Gastroesophageal sphincter (tissue), 4 donors: ENCODE measurements around the gene ATP10A. TPM values are rescaled to one million over a fixed set of nuclear protein-coding genes. Genes with fewer than 3 reads are reported as not detected.

Experiments
- ATAC-seq: fragments of 150-250 bp; one replicate; pipeline ENCODE4 v1.9.1; 2016; ENCODE audit warnings: mild to moderate bottlenecking, moderate library complexity
- H3K27ac ChIP-seq, 4 donors: fragments of 200-600 bp; sonication (generic) in 3 of 4; 1 replicate in 3 of 4; 2 replicates in 1 of 4; pipeline ENCODE4 v1.5.1; 2016 to 2019
- H3K27me3 ChIP-seq: fragments of 200-600 bp; sonication (generic); one replicate; pipeline ENCODE4 v1.5.1; 2019
- H3K36me3 ChIP-seq, 2 donors: fragments of 200-600 bp; sonication (generic); one replicate each; pipeline ENCODE4 v1.5.1; 2019; ENCODE audit warnings: control low read depth in 1 of 2
- H3K4me1 ChIP-seq, 3 donors: fragments of 200-600 bp; sonication (generic); 1 replicate in 2 of 3; 2 replicates in 1 of 3; pipeline ENCODE4 v1.5.1; 2016 to 2019; ENCODE audit warnings: control low read depth in 2 of 3
- H3K4me3 ChIP-seq, 2 donors: fragments of 200-600 bp; sonication (generic); one replicate each; pipeline ENCODE4 v1.5.1; 2019; ENCODE audit warnings: mild to moderate bottlenecking in 1 of 2, moderate library complexity in 1 of 2
- H3K9me3 ChIP-seq, 3 donors: fragments of 200-600 bp; sonication (generic); one replicate each; pipeline ENCODE4 v1.5.1; 2017 to 2019; ENCODE audit warnings: control low read depth in 2 of 3
- EP300 ChIP-seq: sonication (generic); formaldehyde crosslinking; IDR thresholded peaks from one replicate; pipeline ENCODE4 v1.6.1; 2017; ENCODE audit warnings: antibody characterized with exemption, mild to moderate bottlenecking
- POLR2A ChIP-seq, 2 donors: fragments of 450-650 bp; IDR thresholded peaks; one replicate each; pipeline ENCODE4 v1.6.1; 2017; ENCODE audit warnings: antibody characterized with exemption in 2 of 2, mild to moderate bottlenecking in 2 of 2, moderate library complexity in 1 of 2
- POLR2AphosphoS5 ChIP-seq: sonication (generic); formaldehyde crosslinking; IDR thresholded peaks from one replicate; pipeline ENCODE4 v1.6.1; 2017; ENCODE audit warnings: antibody characterized with exemption
- WGBS, 2 donors: methylation state at CpG; one replicate each; pipeline ENCODE4 v1.1.5; 2018; ENCODE audit warnings: low coverage in 1 of 2; 5-methylcytosine and 5-hydroxymethylcytosine counted together
- total RNA-seq, 4 donors: library from RNA; depleted of rRNA; stranded (reverse); fragments of >200 nt; gene quantifications; one replicate each; pipeline ENCODE4 v1.1.0, GENCODE V29; 2016
- TF ChIP-seq, protein P1 (sequence below), 4 experiments: fragments of 200-600 bp in 2 of 4; fragments of 450-650 bp in 2 of 4; sonication (generic) in 1 of 4; IDR thresholded peaks; one replicate each; pipeline ENCODE4 v1.5.1; 2017 to 2019; ENCODE audit warnings: antibody characterized with exemption in 4 of 4, mild to moderate bottlenecking in 2 of 4, moderate library complexity in 2 of 4

The ATP10A gene
- total RNA-seq, 4 donors from 2014 or later, result 22.9 to 41.8 (median 24.6) TPM

DNA sequence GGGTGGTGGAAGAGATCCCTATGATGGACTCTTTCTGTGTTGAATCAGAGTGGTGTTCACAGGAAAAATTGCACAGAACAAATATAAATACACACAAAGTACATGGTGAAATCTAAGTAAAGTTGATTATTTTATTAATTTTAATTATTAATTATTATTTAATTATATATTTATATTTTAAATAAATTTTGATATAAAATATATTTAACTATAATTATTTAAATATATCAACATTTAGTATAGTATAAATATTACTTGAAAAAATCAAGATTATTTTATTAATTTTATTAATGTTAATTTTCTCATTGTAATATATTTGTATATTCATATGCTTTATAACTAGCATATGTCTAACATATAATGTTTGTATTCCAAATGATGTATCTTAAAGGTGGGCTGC, 11.3 kb upstream of the ATP10A start:
- no peak for ATAC-seq
- Histone ChIP-seq H3K27ac (no peak overlapping the region), H3K36me3 (no peaks in the 10 kb centered on the region), H3K4me3 (no peak overlapping the region), H3K27me3 (no peaks in the 10 kb centered on the region), H3K9me3 (no peaks in the 10 kb centered on the region), H3K4me1 (peaks cover 0 to 6% (median 0%) of the 10 kb centered on the region in 3 donors)
- TF ChIP-seq, protein P1, sequence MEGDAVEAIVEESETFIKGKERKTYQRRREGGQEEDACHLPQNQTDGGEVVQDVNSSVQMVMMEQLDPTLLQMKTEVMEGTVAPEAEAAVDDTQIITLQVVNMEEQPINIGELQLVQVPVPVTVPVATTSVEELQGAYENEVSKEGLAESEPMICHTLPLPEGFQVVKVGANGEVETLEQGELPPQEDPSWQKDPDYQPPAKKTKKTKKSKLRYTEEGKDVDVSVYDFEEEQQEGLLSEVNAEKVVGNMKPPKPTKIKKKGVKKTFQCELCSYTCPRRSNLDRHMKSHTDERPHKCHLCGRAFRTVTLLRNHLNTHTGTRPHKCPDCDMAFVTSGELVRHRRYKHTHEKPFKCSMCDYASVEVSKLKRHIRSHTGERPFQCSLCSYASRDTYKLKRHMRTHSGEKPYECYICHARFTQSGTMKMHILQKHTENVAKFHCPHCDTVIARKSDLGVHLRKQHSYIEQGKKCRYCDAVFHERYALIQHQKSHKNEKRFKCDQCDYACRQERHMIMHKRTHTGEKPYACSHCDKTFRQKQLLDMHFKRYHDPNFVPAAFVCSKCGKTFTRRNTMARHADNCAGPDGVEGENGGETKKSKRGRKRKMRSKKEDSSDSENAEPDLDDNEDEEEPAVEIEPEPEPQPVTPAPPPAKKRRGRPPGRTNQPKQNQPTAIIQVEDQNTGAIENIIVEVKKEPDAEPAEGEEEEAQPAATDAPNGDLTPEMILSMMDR (IDR thresholded peaks at IDR 0.05), result no peak
- TF ChIP-seq POLR2A (IDR thresholded peaks at IDR 0.05), result no peak
- no peak for TF ChIP-seq POLR2AphosphoS5
- no peak for TF ChIP-seq EP300

DNA sequence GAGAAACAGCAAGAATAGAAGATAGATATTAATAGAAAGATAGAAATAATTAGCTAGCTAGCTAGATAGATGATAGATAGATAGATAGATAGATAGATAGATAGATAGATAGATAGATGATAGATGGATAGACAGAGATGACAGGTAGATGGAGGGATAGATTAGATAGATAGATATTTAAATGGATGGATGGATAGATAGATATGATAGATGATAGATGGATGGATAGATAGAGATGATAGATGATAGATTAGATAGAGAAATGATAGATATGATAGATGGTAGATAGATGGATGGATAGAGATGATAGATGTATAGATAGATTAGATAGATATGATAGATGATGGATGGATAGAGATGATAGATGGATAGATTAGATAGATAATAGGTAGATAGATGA, 8.3 kb upstream of the ATP10A start:
- Histone ChIP-seq H3K27me3 (no peaks in the 10 kb centered on the region), H3K36me3 (no peaks in the 10 kb centered on the region), H3K27ac (no peak overlapping the region), H3K9me3 (no peaks in the 10 kb centered on the region), H3K4me1 (no peaks in the 10 kb centered on the region), H3K4me3 (no peak overlapping the region)
- no peak for ATAC-seq
- TF ChIP-seq POLR2A (IDR thresholded peaks at IDR 0.05), result no peak
- TF ChIP-seq, protein P1 (IDR thresholded peaks at IDR 0.05), result no peak
- no peak for TF ChIP-seq POLR2AphosphoS5
- no peak for TF ChIP-seq EP300

DNA sequence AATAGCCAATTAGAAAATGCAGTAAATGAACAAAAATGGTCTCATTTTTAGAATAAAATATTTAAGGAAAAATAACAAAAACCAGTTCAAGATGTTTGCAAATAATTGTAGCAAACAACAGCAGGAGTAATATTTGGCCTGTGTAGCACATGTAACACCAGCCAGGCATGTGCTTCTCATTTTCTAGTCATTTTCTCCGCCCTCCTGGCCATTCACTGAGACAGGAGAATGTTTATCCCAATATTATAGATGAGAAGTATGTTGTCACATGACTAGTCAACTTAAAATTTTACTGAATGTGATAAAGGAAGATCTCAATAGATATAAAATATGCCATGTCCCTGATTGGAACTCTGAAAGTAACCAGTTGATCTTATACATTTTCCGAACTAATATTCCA, 7.8 kb upstream of the ATP10A start:
- WGBS, 2 donors, result 86 to 95% methylated on average over 2 of the region's 2 CpGs

DNA sequence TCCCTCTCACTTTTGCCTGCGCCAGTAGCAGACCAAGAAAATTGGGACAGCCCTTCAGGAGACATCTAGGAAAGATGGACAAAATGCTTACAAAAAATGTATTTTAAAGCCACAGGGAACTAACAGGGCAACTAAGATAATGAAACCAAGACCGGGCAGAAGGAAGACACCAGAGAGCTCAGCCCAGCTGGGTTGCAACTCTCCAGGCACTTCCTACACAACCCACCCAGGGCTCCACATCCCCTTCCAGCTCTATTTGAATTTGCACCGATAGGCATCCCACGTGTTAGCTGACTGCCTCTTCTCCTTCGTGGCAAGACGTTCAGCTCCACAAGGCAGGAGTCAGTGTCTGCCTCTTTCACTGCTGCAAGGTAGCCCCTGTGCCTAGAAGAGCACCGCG, 6.6 kb upstream of the ATP10A start:
- WGBS, 2 donors, result 69 to 76% methylated on average over 5 of the region's 8 CpGs
- TF ChIP-seq POLR2AphosphoS5, result no peak
- TF ChIP-seq EP300, result no peak
- TF ChIP-seq POLR2A (IDR thresholded peaks at IDR 0.05), result no peak
- TF ChIP-seq, protein P1 (IDR thresholded peaks at IDR 0.05), result no peak
- H3K4me1 ChIP-seq, result no peaks in the 10 kb centered on the region
- no peak overlapping the region for H3K4me3 ChIP-seq
- no peak overlapping the region for H3K27ac ChIP-seq
- ATAC-seq, result no peak
- no peaks in the 10 kb centered on the region for H3K9me3 ChIP-seq
- no peaks in the 10 kb centered on the region for H3K27me3 ChIP-seq
- no peaks in the 10 kb centered on the region for H3K36me3 ChIP-seq

More for the DNA sequence above, 7.8 kb upstream of the ATP10A start:
- Histone ChIP-seq H3K4me1 (no peaks in the 10 kb centered on the region), H3K4me3 (no peak overlapping the region), H3K27me3 (no peaks in the 10 kb centered on the region), H3K9me3 (no peaks in the 10 kb centered on the region), H3K27ac (no peak overlapping the region), H3K36me3 (no peaks in the 10 kb centered on the region)
- no peak for ATAC-seq
- TF ChIP-seq EP300, result no peak
- TF ChIP-seq POLR2A (IDR thresholded peaks at IDR 0.05), result no peak
- TF ChIP-seq, protein P1 (IDR thresholded peaks at IDR 0.05), result no peak
- no peak for TF ChIP-seq POLR2AphosphoS5

DNA sequence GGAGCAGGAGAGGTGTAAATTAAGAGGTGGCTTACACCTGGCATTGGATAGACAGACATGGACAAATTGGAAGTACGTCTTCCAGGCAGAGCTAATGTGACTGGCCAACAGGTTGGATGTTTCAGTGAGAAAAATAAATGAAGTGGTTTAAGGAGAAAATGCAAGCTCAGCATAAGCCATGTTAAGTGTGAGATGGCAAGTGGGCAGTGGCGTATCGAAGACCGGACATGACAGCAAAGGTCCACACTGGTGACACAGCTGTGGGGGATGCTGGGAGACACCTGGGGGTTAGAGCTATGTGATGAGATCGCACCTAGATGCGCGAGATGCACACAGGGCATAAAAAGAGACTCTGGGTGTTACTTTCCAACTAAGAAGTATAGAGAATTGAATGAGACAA, 3.7 kb upstream of the ATP10A start:
- WGBS, 2 donors, result 95 to 100% methylated on average over 7 of the region's 7 CpGs
- Histone ChIP-seq H3K4me1 (peaks cover 0 to 16% (median 0%) of the 10 kb centered on the region in 3 donors), H3K36me3 (no peaks in the 10 kb centered on the region), H3K27me3 (no peaks in the 10 kb centered on the region), H3K9me3 (no peaks in the 10 kb centered on the region), H3K4me3 (no peak overlapping the region), H3K27ac (no peak overlapping the region)
- no peak for ATAC-seq
- TF ChIP-seq POLR2AphosphoS5 (no peak), POLR2A (IDR thresholded peaks at IDR 0.05) (no peak), EP300 (no peak)
- TF ChIP-seq, protein P1 (IDR thresholded peaks at IDR 0.05), result no peak
